ENCODE results near the gene ADORA1. TPM values are rescaled to one million over a fixed set of nuclear protein-coding genes. Genes with fewer than 3 reads are reported as not detected.

Gene ADORA1
- total RNA-seq, 1 experiment from 2014 or later, result 0.58 TPM

- DNase-seq (ENCODE audit: low spot score), result no peak
These were observed 33.6 kb upstream of the ADORA1 start for GRCh38 chr1:203093754-203094410.

GRCh38 chr1:203095061-203095690, 32.4 kb upstream of the ADORA1 start:
- no peak for DNase-seq (ENCODE audit: low spot score)

- no peak for DNase-seq (ENCODE audit: low spot score)
These were observed 31.0 kb upstream of the ADORA1 start for GRCh38 chr1:203096566-203096965.

- no peak for DNase-seq (ENCODE audit: low spot score)
These were observed 30.5 kb upstream of the ADORA1 start for GRCh38 chr1:203097001-203097400.

GRCh38 chr1:203098445-203098844, 29.1 kb upstream of the ADORA1 start:
- DNase-seq (ENCODE audit: low spot score), result no peak

GRCh38 chr1:203098914-203099520, 28.5 kb upstream of the ADORA1 start:
- no peak for DNase-seq (ENCODE audit: low spot score)

- no peak for DNase-seq (ENCODE audit: low spot score)
These were observed 27.6 kb upstream of the ADORA1 start for GRCh38 chr1:203099805-203100515.

GRCh38 chr1:203100516-203100869, 27.0 kb upstream of the ADORA1 start:
- no peak for DNase-seq (ENCODE audit: low spot score)

- no peak for DNase-seq (ENCODE audit: low spot score)
These were observed 25.5 kb upstream of the ADORA1 start for GRCh38 chr1:203101813-203102634.

GRCh38 chr1:203103216-203103615, 24.3 kb upstream of the ADORA1 start:
- DNase-seq (ENCODE audit: low spot score), result no peak

GRCh38 chr1:203103829-203104495, 23.6 kb upstream of the ADORA1 start:
- no peak for DNase-seq (ENCODE audit: low spot score)

- no peak for DNase-seq (ENCODE audit: low spot score)
These were observed 22.6 kb upstream of the ADORA1 start for GRCh38 chr1:203104789-203105390.

GRCh38 chr1:203112475-203112874, 15.1 kb upstream of the ADORA1 start:
- no peak for DNase-seq (ENCODE audit: low spot score)

- DNase-seq (ENCODE audit: low spot score), result no peak
These were observed 14.2 kb upstream of the ADORA1 start for GRCh38 chr1:203113308-203113707.

GRCh38 chr1:203114202-203114601, 13.3 kb upstream of the ADORA1 start:
- DNase-seq (ENCODE audit: low spot score), result no peak

- DNase-seq (ENCODE audit: low spot score), result no peak
These were observed 11.3 kb upstream of the ADORA1 start for GRCh38 chr1:203116091-203116820.

GRCh38 chr1:203117611-203118575, 9.6 kb upstream of the ADORA1 start:
- DNase-seq (ENCODE audit: low spot score), result no peak

- DNase-seq (ENCODE audit: low spot score), result no peak
These were observed 7.0 kb upstream of the ADORA1 start for GRCh38 chr1:203120325-203121153.

All from H4 (cell line).